ENCODE measurements around the gene ZNF28.

The ZNF28 gene

GRCh38 chr19:52749780-52750179 lies 71.7 kb downstream of the ZNF28 start:
- TF ChIP-seq CTCF (conservative IDR thresholded peaks at IDR 0.05; ENCODE audit: low read depth, low read length) = no peak
- H3K4me3 ChIP-seq (ENCODE audit: low read length) = no peak overlapping the region
- no peak for DNase-seq (ENCODE audit: low read depth)

GRCh38 chr19:52748336-52748950 lies 73.0 kb downstream of the ZNF28 start:
- peak; percentile 12 for TF ChIP-seq CTCF (conservative IDR thresholded peaks at IDR 0.05; ENCODE audit: low read depth, low read length)
- no peak overlapping the region for H3K4me3 ChIP-seq (ENCODE audit: low read length)
- DNase-seq (ENCODE audit: low read depth) = no peak

All from retinal pigment epithelial cell (primary cell).